ENCODE results near the gene TFRC. TPM values are rescaled to one million over a fixed set of nuclear protein-coding genes. Genes with fewer than 3 reads are reported as not detected.
"Not testable (repeated sequence)": the region's sequence is repeated elsewhere in the genome, so short reads cannot be mapped to it uniquely, and the experiment has no call there.

Gene TFRC
- total and polyA plus RNA-seq, 4 donors, result 19.1 to 1,250 (median 73.3) TPM

DNA sequence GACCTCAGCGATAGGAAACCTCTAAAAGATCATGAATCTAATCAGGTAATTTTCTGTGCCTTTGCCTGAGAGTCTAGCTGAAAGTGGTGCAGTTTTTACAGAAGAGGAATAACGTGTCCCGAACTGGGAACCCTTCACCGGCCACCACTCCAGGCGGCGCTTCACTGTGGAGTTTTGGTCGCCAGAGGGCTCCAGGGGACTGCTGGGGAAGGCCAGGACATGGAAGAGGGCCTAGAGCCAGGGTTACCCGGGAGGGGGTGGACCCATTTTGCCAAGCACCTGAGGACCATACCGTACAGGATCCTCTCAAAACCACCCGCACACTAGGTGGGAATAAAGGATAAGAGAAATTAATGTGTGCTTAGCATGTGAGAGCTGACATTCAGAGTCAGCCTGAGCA, 55.8 kb downstream of the TFRC start:
- 23% methylated on average over 10 of the region's 10 CpGs for WGBS
- TF ChIP-seq CTCF (IDR thresholded peaks at IDR 0.05; ENCODE audit: low read depth, low read length, missing input control) (peak; percentile 42), RAD21 (IDR thresholded peaks at IDR 0.05) (peak; percentile 80 to 82)
- not testable (repeated sequence) for H3K4me1 ChIP-seq (ENCODE audit: control insufficient read depth in 4 of 4, insufficient read depth in 4 of 4, low read length in 3 of 4); H3K9ac ChIP-seq (ENCODE audit: low read depth in 1 of 2, low read length in 2 of 2); H3K36me3 ChIP-seq (ENCODE audit: control insufficient read depth in 4 of 4, insufficient read depth in 3 of 4, low read depth in 1 of 4, low read length in 3 of 4); H3K9me3 ChIP-seq (ENCODE audit: control insufficient read depth in 4 of 4, low read length in 3 of 4); H3K4me3 ChIP-seq (ENCODE audit: low read depth in 1 of 3, low read length in 3 of 3); H3K27me3 ChIP-seq (ENCODE audit: control insufficient read depth in 4 of 4, insufficient read depth in 4 of 4, low read length in 3 of 4); H3K27ac ChIP-seq (ENCODE audit: low read depth in 1 of 2, low read length in 2 of 2)
- DNase-seq (ENCODE audit: low spot score), result peak; percentile 63

- Histone ChIP-seq H3K36me3 (ENCODE audit: control insufficient read depth in 4 of 4, insufficient read depth in 3 of 4, low read depth in 1 of 4, low read length in 3 of 4) (no peaks in the 10 kb centered on the region), H3K4me1 (ENCODE audit: control insufficient read depth in 4 of 4, insufficient read depth in 4 of 4, low read length in 3 of 4) (no peaks in the 10 kb centered on the region), H3K27ac (ENCODE audit: low read depth in 1 of 2, low read length in 2 of 2) (no peak overlapping the region), H3K27me3 (ENCODE audit: control insufficient read depth in 4 of 4, insufficient read depth in 4 of 4, low read length in 3 of 4) (no peaks in the 10 kb centered on the region), H3K9ac (ENCODE audit: low read depth in 1 of 2, low read length in 2 of 2) (no peak overlapping the region), H3K9me3 (ENCODE audit: control insufficient read depth in 4 of 4, low read length in 3 of 4) (no peaks in the 10 kb centered on the region), H3K4me3 (ENCODE audit: low read depth in 1 of 3, low read length in 3 of 3) (no peak overlapping the region)
- TF ChIP-seq HNF4A (conservative IDR thresholded peaks at IDR 0.05), result no peak
- no peak for TF ChIP-seq CTCF (IDR thresholded peaks at IDR 0.05; ENCODE audit: low read depth, low read length, missing input control)
- TF ChIP-seq, protein P1, sequence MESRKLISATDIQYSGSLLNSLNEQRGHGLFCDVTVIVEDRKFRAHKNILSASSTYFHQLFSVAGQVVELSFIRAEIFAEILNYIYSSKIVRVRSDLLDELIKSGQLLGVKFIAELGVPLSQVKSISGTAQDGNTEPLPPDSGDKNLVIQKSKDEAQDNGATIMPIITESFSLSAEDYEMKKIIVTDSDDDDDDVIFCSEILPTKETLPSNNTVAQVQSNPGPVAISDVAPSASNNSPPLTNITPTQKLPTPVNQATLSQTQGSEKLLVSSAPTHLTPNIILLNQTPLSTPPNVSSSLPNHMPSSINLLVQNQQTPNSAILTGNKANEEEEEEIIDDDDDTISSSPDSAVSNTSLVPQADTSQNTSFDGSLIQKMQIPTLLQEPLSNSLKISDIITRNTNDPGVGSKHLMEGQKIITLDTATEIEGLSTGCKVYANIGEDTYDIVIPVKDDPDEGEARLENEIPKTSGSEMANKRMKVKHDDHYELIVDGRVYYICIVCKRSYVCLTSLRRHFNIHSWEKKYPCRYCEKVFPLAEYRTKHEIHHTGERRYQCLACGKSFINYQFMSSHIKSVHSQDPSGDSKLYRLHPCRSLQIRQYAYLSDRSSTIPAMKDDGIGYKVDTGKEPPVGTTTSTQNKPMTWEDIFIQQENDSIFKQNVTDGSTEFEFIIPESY (IDR thresholded peaks at IDR 0.05), result no peak
- TF ChIP-seq NR2F2 (IDR thresholded peaks at IDR 0.05), result no peak
- TF ChIP-seq FOXA1 (IDR thresholded peaks at IDR 0.05), result no peak
- no peak for TF ChIP-seq HNF4G (IDR thresholded peaks at IDR 0.05)
- TF ChIP-seq, protein P2, sequence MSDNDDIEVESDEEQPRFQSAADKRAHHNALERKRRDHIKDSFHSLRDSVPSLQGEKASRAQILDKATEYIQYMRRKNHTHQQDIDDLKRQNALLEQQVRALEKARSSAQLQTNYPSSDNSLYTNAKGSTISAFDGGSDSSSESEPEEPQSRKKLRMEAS (IDR thresholded peaks at IDR 0.05), result no peak
- no peak for TF ChIP-seq EGR1 (IDR thresholded peaks at IDR 0.05; ENCODE audit: low read depth in 2 of 2)
- TF ChIP-seq YY1 (IDR thresholded peaks at IDR 0.05), result no peak
- TF ChIP-seq RXRA (IDR thresholded peaks at IDR 0.05), result no peak
- no peak for TF ChIP-seq JUND (IDR thresholded peaks at IDR 0.05)
- TF ChIP-seq TAF1 (conservative IDR thresholded peaks at IDR 0.05), result no peak
- TF ChIP-seq GABPA (IDR thresholded peaks at IDR 0.05 in 1 of 2, conservative IDR thresholded peaks at IDR 0.05 in 1 of 2), result no peak
- TF ChIP-seq, protein P3, sequence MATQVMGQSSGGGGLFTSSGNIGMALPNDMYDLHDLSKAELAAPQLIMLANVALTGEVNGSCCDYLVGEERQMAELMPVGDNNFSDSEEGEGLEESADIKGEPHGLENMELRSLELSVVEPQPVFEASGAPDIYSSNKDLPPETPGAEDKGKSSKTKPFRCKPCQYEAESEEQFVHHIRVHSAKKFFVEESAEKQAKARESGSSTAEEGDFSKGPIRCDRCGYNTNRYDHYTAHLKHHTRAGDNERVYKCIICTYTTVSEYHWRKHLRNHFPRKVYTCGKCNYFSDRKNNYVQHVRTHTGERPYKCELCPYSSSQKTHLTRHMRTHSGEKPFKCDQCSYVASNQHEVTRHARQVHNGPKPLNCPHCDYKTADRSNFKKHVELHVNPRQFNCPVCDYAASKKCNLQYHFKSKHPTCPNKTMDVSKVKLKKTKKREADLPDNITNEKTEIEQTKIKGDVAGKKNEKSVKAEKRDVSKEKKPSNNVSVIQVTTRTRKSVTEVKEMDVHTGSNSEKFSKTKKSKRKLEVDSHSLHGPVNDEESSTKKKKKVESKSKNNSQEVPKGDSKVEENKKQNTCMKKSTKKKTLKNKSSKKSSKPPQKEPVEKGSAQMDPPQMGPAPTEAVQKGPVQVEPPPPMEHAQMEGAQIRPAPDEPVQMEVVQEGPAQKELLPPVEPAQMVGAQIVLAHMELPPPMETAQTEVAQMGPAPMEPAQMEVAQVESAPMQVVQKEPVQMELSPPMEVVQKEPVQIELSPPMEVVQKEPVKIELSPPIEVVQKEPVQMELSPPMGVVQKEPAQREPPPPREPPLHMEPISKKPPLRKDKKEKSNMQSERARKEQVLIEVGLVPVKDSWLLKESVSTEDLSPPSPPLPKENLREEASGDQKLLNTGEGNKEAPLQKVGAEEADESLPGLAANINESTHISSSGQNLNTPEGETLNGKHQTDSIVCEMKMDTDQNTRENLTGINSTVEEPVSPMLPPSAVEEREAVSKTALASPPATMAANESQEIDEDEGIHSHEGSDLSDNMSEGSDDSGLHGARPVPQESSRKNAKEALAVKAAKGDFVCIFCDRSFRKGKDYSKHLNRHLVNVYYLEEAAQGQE (IDR thresholded peaks at IDR 0.05), result no peak
- TF ChIP-seq, protein P4, sequence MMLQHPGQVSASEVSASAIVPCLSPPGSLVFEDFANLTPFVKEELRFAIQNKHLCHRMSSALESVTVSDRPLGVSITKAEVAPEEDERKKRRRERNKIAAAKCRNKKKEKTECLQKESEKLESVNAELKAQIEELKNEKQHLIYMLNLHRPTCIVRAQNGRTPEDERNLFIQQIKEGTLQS (IDR thresholded peaks at IDR 0.05), result no peak
- TF ChIP-seq FOXA2 (IDR thresholded peaks at IDR 0.05), result no peak
- TF ChIP-seq RAD21 (IDR thresholded peaks at IDR 0.05), result no peak
- TF ChIP-seq SP1 (IDR thresholded peaks at IDR 0.05), result no peak
- 86% methylated on average over 12 of the region's 12 CpGs for WGBS
- no peak for DNase-seq (ENCODE audit: low spot score)
These were observed 56.9 kb downstream of the TFRC start for GRCh38 chr3:196024968-196025367.

All from liver (tissue), 9 donors.